ENCODE data around the gene MAPKAPK2.

GRCh38 chr1:206666954-206667665 lies 17.6 kb upstream of the MAPKAPK2 start:
- no peak for TF ChIP-seq CTCF (IDR thresholded peaks at IDR 0.05)
- no peak for TF ChIP-seq EZH2phosphoT487 (IDR thresholded peaks at IDR 0.05)
